ENCODE results near the gene AXIN2. TPM values are rescaled to one million over a fixed set of nuclear protein-coding genes. Genes with fewer than 3 reads are reported as not detected.
A peak's percentile ranks its signal among the peaks of the same experiment; 100 is the strongest.

AXIN2 gene
- total RNA-seq, 2 donors from 2014 or later = 5.4 to 16.2 TPM

DNA sequence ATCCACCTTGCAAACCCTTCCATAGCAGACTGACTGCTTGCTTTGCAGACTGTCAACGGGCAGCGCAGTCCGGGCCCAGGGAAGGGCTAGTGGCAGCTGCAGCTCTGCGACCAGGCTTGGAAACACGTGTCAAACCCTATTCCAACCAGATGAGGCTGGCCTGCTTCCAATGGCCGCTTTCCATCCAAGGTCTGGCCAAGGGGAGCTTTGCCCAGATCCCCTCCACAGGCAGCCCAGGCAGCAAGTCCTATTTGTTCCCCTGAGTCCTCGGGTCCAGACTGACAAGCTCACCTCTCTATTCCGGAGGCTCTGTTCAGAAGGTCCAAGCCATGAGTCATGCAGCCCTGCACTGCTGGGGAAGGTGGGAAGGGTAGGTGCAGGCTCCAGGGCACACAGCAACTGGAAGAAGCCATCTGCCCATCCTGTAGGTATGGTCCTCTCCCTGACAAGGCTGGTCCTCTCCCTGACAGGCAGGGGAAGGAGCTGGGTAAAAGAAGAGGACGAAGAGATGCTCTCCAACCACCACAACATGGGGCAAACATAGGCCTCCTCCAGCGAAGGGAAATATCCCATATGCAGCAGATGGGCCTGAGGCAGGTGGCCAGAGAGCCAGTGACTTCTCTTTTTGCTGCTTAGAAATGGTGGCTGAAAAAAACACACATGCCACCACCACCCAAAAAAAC is 22.6 kb upstream of the AXIN2 start:
- intact Hi-C loops (cut with DNase I) = no loop called here
- TF ChIP-seq POLR2A (IDR thresholded peaks at IDR 0.05) (no peak), CTCF (IDR thresholded peaks at IDR 0.05) (no peak)
- H3K27me3 ChIP-seq = no peaks in the 10 kb centered on the region
- peaks cover 29% of the 10 kb centered on the region for H3K4me1 ChIP-seq
- H3K27ac ChIP-seq = peak overlapping the region in 3 of 4 donors; percentile 22 to 58 (median 41)
- ATAC-seq (no peak), DNase-seq (peak in 2 of 4 donors; percentile 48 to 70)
- no peak overlapping the region for H3K4me3 ChIP-seq
- 65 to 68% methylated on average over 5 to 10 of the region's 10 CpGs for WGBS, 2 donors
- no peaks in the 10 kb centered on the region for H3K9me3 ChIP-seq
- no peaks in the 10 kb centered on the region for H3K36me3 ChIP-seq (replicated peaks in 1 of 2; ENCODE audit: insufficient read depth in 1 of 2, low read depth in 2 of 2)

GRCh38 chr17:65576939-65577338 is 15.5 kb upstream of the AXIN2 start:
- TF ChIP-seq CTCF (IDR thresholded peaks at IDR 0.05) (no peak), POLR2A (IDR thresholded peaks at IDR 0.05) (no peak)
- ATAC-seq = no peak
- H3K36me3 ChIP-seq (replicated peaks in 1 of 2; ENCODE audit: insufficient read depth in 1 of 2, low read depth in 2 of 2) = no peaks in the 10 kb centered on the region
- intact Hi-C loops (cut with DNase I) = no loop called here
- WGBS, 2 donors = 86 to 93% methylated on average over 9 to 12 of the region's 12 CpGs
- DNase-seq = no peak
- H3K4me3 ChIP-seq = no peak overlapping the region
- H3K27ac ChIP-seq = no peak overlapping the region
- no peaks in the 10 kb centered on the region for H3K4me1 ChIP-seq
- no peaks in the 10 kb centered on the region for H3K27me3 ChIP-seq
- H3K9me3 ChIP-seq = no peaks in the 10 kb centered on the region

- no peaks in the 10 kb centered on the region for H3K36me3 ChIP-seq (replicated peaks in 1 of 2; ENCODE audit: insufficient read depth in 1 of 2, low read depth in 2 of 2)
- no peak overlapping the region for H3K4me3 ChIP-seq
- DNase-seq = no peak
- intact Hi-C loops (cut with DNase I) = no loop called here
- no peak overlapping the region for H3K27ac ChIP-seq
- no peaks in the 10 kb centered on the region for H3K27me3 ChIP-seq
- ATAC-seq = no peak
- no peaks in the 10 kb centered on the region for H3K4me1 ChIP-seq
- H3K9me3 ChIP-seq = no peaks in the 10 kb centered on the region
- WGBS, 2 donors = 77 to 89% methylated on average over 5 of the region's 5 CpGs
- TF ChIP-seq POLR2A (IDR thresholded peaks at IDR 0.05) = no peak
- TF ChIP-seq CTCF (IDR thresholded peaks at IDR 0.05) = no peak
Observed at GRCh38 chr17:65573282-65573602, 11.8 kb upstream of the AXIN2 start.

GRCh38 chr17:65572581-65573281 is 11.3 kb upstream of the AXIN2 start:
- no peak for ATAC-seq
- no peak for DNase-seq
- H3K4me3 ChIP-seq = no peak overlapping the region
- WGBS, 2 donors = 70 to 74% methylated on average over 14 of the region's 14 CpGs
- no peaks in the 10 kb centered on the region for H3K27me3 ChIP-seq
- H3K4me1 ChIP-seq = no peaks in the 10 kb centered on the region
- intact Hi-C loops (cut with DNase I) = no loop called here
- no peak for TF ChIP-seq CTCF (IDR thresholded peaks at IDR 0.05)
- TF ChIP-seq POLR2A (IDR thresholded peaks at IDR 0.05) = no peak
- no peak overlapping the region for H3K27ac ChIP-seq
- no peaks in the 10 kb centered on the region for H3K9me3 ChIP-seq
- no peaks in the 10 kb centered on the region for H3K36me3 ChIP-seq (replicated peaks in 1 of 2; ENCODE audit: insufficient read depth in 1 of 2, low read depth in 2 of 2)

DNA sequence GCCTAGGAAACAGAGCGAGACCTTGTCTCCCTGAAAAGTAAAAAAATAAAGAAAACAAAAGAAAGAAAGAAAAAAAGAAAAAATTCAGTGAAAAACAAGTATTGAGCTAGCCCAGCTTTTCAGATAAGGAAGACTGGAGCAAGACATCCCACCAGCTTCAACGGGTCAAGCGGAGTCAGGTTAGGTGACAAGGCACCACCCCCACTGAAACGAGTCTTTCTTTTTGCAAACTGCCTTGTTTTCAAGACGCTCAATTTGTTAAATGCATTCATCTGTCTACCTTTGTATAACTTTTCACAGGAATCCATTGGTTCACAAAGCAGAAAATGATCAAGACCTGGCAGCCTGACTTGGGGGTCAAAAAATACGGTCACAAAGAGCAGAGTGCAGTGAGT is 10.7 kb upstream of the AXIN2 start:
- TF ChIP-seq POLR2A (IDR thresholded peaks at IDR 0.05) (no peak), CTCF (IDR thresholded peaks at IDR 0.05) (no peak)
- Histone ChIP-seq H3K4me1 (no peaks in the 10 kb centered on the region), H3K4me3 (no peak overlapping the region), H3K27me3 (no peaks in the 10 kb centered on the region), H3K9me3 (no peaks in the 10 kb centered on the region), H3K27ac (no peak overlapping the region), H3K36me3 (replicated peaks in 1 of 2; ENCODE audit: insufficient read depth in 1 of 2, low read depth in 2 of 2) (no peaks in the 10 kb centered on the region)
- WGBS, 2 donors = 66 to 69% methylated on average over 6 of the region's 6 CpGs
- intact Hi-C loops (cut with DNase I) = no loop called here
- no peak for DNase-seq
- ATAC-seq = no peak
